AG10803 (cell line): ENCODE results near the gene GLDN.

Source experiments
- DNase-seq: peaks from one replicate; pipeline ENCODE4 v3.0.0; 2010; ENCODE audit warnings: low read depth
- H3K4me3 ChIP-seq: 2 replicates; pipeline ENCODE4 v1.5.1; 2011; ENCODE audit warnings: mild to moderate bottlenecking, low read length, control low read depth
- TF ChIP-seq, protein P1 (sequence below): conservative IDR thresholded peaks from 2 replicates; pipeline ENCODE4 v1.5.1; 2011; ENCODE audit warnings: mild to moderate bottlenecking, low read length, control low read depth, inconsistent platforms

Gene GLDN

DNA sequence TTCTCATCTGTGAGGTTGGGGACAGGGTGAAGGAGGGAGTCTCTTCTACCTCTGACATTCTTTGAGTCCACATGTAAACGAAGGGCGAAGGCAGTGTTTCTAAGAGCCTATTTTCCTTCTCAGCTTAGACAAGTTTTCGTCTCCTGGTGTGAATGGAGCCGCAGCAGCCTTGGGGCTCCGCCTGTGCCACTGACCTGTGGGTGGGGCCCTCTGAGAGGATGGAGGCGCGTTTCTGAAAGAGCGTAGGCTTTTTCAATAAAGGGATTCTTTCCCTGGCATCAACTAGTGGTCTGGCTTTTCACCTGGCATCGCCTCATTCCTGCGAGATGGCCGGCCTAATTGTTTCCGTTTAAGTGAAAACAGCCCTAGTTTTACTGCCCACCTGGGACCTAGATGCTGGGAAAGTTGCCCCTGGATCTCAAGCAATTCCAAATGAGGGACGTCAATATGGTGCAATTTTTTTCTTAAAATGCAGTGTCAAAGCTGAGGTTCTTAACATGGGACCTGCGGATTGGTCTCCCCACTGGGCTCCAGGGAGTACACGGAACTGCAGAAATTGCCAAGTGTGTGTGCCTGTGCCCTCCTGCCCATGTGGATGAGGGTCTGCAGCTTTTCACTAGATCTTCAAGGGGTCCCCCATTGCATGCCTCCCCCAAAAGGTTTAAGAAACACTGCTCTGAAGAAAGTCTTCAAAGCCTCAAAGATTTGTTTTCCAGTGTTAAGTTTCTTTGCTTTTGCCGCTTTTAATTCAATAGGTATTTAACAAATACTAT is 958 bp downstream of the GLDN start:
- no peak for DNase-seq
- H3K4me3 ChIP-seq = peak overlapping the region; percentile 45
- TF ChIP-seq, protein P1, sequence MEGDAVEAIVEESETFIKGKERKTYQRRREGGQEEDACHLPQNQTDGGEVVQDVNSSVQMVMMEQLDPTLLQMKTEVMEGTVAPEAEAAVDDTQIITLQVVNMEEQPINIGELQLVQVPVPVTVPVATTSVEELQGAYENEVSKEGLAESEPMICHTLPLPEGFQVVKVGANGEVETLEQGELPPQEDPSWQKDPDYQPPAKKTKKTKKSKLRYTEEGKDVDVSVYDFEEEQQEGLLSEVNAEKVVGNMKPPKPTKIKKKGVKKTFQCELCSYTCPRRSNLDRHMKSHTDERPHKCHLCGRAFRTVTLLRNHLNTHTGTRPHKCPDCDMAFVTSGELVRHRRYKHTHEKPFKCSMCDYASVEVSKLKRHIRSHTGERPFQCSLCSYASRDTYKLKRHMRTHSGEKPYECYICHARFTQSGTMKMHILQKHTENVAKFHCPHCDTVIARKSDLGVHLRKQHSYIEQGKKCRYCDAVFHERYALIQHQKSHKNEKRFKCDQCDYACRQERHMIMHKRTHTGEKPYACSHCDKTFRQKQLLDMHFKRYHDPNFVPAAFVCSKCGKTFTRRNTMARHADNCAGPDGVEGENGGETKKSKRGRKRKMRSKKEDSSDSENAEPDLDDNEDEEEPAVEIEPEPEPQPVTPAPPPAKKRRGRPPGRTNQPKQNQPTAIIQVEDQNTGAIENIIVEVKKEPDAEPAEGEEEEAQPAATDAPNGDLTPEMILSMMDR = no peak

DNA sequence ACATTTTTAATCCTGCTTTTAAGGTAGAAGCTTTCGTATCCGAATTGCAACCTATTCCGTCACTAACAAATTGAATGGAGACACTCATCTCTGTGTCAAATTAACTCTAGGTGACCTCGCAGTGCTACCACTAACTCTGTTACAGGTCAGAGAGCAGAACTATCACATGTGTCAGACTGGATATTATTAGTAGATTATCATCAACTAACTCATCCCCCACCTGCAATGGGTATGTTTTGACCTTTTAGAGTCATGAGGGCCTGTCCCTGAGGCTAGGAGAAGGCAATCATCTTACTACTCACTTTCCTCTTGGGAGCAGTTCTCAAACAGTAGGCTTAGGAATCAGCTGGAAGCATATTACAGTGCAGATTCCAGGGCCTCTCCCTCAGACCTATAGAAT is 2.0 kb downstream of the GLDN start:
- H3K4me3 ChIP-seq = no peak overlapping the region
- DNase-seq = no peak
- TF ChIP-seq, protein P1 = no peak

DNA sequence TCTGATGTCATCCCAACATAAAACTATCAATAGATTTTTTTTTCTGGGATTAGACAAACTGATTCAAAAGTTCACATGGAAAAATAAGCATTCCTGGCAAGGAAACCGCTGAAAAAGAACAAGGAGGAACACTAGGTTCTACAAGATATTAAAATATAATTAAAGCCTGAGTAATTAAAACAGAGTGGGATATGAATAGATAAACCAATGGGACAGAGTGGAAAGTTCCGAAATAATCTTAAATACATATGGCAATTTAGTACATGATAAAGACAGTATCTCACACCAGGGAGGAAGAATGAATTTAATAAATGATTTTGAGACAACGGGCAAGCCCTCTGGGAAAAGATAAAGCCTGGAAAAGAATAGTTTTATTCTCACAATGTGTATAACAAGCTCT is 4.7 kb downstream of the GLDN start:
- TF ChIP-seq, protein P1 = no peak
- no peak for DNase-seq
- no peak overlapping the region for H3K4me3 ChIP-seq

DNA sequence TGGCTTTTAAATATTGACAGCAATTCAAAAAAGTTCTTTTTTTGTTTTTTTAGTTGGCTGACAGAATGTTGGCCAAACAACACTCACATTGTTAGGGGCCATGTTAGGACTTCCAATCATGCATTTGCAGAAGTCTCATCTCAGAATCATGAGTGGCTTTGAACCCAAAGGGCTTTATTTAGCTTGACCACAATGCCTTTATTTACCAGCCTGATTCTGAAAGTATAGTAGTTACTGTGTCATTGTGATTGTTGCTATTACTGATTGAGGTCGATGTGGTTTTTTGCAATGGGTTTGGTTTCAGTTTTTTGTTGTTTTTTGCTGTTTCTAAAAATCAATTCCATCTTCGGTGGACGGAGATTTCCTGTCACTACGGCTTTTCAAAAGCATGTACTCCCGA is 7.2 kb downstream of the GLDN start:
- TF ChIP-seq, protein P1 = no peak
- no peak for DNase-seq
- no peak overlapping the region for H3K4me3 ChIP-seq

- TF ChIP-seq, protein P1 = no peak
- peak; percentile 11 for DNase-seq
- H3K4me3 ChIP-seq = no peak overlapping the region
Measured at GRCh38 chr15:51349156-51349844, 7.8 kb downstream of the GLDN start.

GRCh38 chr15:51350723-51351122 is 9.3 kb downstream of the GLDN start:
- no peak overlapping the region for H3K4me3 ChIP-seq
- TF ChIP-seq, protein P1 = no peak
- DNase-seq = no peak

GRCh38 chr15:51353976-51354375 is 12.5 kb downstream of the GLDN start:
- no peak for DNase-seq
- H3K4me3 ChIP-seq = no peak overlapping the region
- TF ChIP-seq, protein P1 = no peak
